HG03442 (cell line): ENCODE results near the gene ATP9B.
A peak's percentile ranks its signal among the peaks of the same experiment; 100 is the strongest.

ENCODE experiments used
- ATAC-seq: cut with Tn5 transposase; IDR thresholded peaks from one replicate; pipeline ENCODE4 v1.9.1; 2021; ENCODE audit warnings: mild to moderate bottlenecking, moderate library complexity; ENCODE audit not compliant: unreplicated experiment

The ATP9B gene

GRCh38 chr18:79403723-79404566, 334.8 kb downstream of the ATP9B start:
- ATAC-seq = no peak

GRCh38 chr18:79404567-79404910, 335.3 kb downstream of the ATP9B start:
- ATAC-seq = no peak

- ATAC-seq = no peak
Measured at GRCh38 chr18:79405019-79405780, 336.0 kb downstream of the ATP9B start.

GRCh38 chr18:79405781-79406575, 336.8 kb downstream of the ATP9B start:
- ATAC-seq = peak; percentile 87

- no peak for ATAC-seq
Measured at GRCh38 chr18:79406708-79407107, 337.5 kb downstream of the ATP9B start.

- no peak for ATAC-seq
Measured at GRCh38 chr18:79409313-79409712, 340.1 kb downstream of the ATP9B start.

GRCh38 chr18:79410171-79410641, 341.0 kb downstream of the ATP9B start:
- no peak for ATAC-seq

- no peak for ATAC-seq
Measured at GRCh38 chr18:79410731-79411613, 341.8 kb downstream of the ATP9B start.

- ATAC-seq = no peak
Measured at GRCh38 chr18:79411614-79412526, 342.7 kb downstream of the ATP9B start.

- ATAC-seq = no peak
Measured at GRCh38 chr18:79413025-79413424, 343.8 kb downstream of the ATP9B start.

GRCh38 chr18:79413426-79413825, 344.2 kb downstream of the ATP9B start:
- ATAC-seq = no peak

GRCh38 chr18:79413901-79414300, 344.7 kb downstream of the ATP9B start:
- ATAC-seq = no peak

- no peak for ATAC-seq
Measured at GRCh38 chr18:79416022-79416676, 347.0 kb downstream of the ATP9B start.

- ATAC-seq = no peak
Measured at GRCh38 chr18:79416677-79417052, 347.5 kb downstream of the ATP9B start.

- no peak for ATAC-seq
Measured at GRCh38 chr18:79418236-79418635, 349.0 kb downstream of the ATP9B start.

- ATAC-seq = no peak
Measured at GRCh38 chr18:79418642-79419041, 349.4 kb downstream of the ATP9B start.

- no peak for ATAC-seq
Measured at GRCh38 chr18:79420033-79420745, 351.0 kb downstream of the ATP9B start.

GRCh38 chr18:79421275-79421857, 352.2 kb downstream of the ATP9B start:
- no peak for ATAC-seq
